HCEC 1CT (cell line): Measurements from ENCODE around the gene KRTAP4-7.
A peak's percentile ranks its signal among the peaks of the same experiment; 100 is the strongest.
"Not testable (repeated sequence)": the region's sequence is repeated elsewhere in the genome, so short reads cannot be mapped to it uniquely, and the experiment has no call there.

Source experiments
- DNase-seq: peaks from one replicate; pipeline ENCODE4 v3.0.0-alpha.2; 2017

The KRTAP4-7 gene

GRCh38 chr17:41084100-41084856, at the start of gene KRTAP4-7:
KRTAP4-7 (plus strand) TSS chr17:41084150; CDS start chr17:41084207, 57 bp downstream.
- not testable (repeated sequence) for DNase-seq

- DNase-seq: not testable (repeated sequence)
These were observed 49.5 kb upstream of the KRTAP4-7 start, which contains the start of gene KRTAP1-3 for GRCh38 chr17:41034346-41034935. KRTAP1-3 (minus strand) TSS chr17:41034874; CDS start chr17:41034821, 53 bp downstream.

- DNase-seq: no peak
These were observed 46.0 kb upstream of the KRTAP4-7 start for GRCh38 chr17:41037853-41038350.

GRCh38 chr17:41040783-41041571, 43.0 kb upstream of the KRTAP4-7 start, which contains the start of gene KRTAP1-1:
KRTAP1-1 (minus strand) TSS chr17:41041450; CDS start chr17:41041397, 53 bp downstream.
- DNase-seq: not testable (repeated sequence)

GRCh38 chr17:41042953-41043352, 41.0 kb upstream of the KRTAP4-7 start:
- DNase-seq: no peak

- not testable (repeated sequence) for DNase-seq
These were observed 37.0 kb upstream of the KRTAP4-7 start, which contains the start of gene KRTAP2-1 for GRCh38 chr17:41046735-41047465. KRTAP2-1 (minus strand) TSS chr17:41047316; CDS start chr17:41047267, 49 bp downstream.

- DNase-seq: peak; percentile 71
These were observed 35.5 kb upstream of the KRTAP4-7 start for GRCh38 chr17:41048441-41048840.

GRCh38 chr17:41049110-41049509, 34.8 kb upstream of the KRTAP4-7 start:
- peak; percentile 91 for DNase-seq

- no peak for DNase-seq
These were observed 31.4 kb upstream of the KRTAP4-7 start for GRCh38 chr17:41052566-41052965.

GRCh38 chr17:41054025-41054424, 29.9 kb upstream of the KRTAP4-7 start:
- DNase-seq: no peak

GRCh38 chr17:41054556-41054955, 29.4 kb upstream of the KRTAP4-7 start:
- DNase-seq: not testable (repeated sequence)

GRCh38 chr17:41055130-41055529, 28.8 kb upstream of the KRTAP4-7 start, which contains the start of gene KRTAP2-2:
KRTAP2-2 (minus strand) TSS chr17:41055230; CDS start chr17:41055211, 19 bp downstream.
- not testable (repeated sequence) for DNase-seq

GRCh38 chr17:41057547-41057946, 26.4 kb upstream of the KRTAP4-7 start:
- DNase-seq: no peak

GRCh38 chr17:41058741-41059140, 25.2 kb upstream of the KRTAP4-7 start:
- DNase-seq: peak; percentile 77

- DNase-seq: peak; percentile 94
These were observed 24.5 kb upstream of the KRTAP4-7 start for GRCh38 chr17:41059276-41060051.

GRCh38 chr17:41060052-41060604, 23.8 kb upstream of the KRTAP4-7 start, which contains the start of gene KRTAP2-3:
KRTAP2-3 (minus strand) TSS chr17:41060114; CDS start chr17:41060050, 64 bp downstream.
- DNase-seq: peak; percentile 98

- peak; percentile 95 for DNase-seq
These were observed 22.0 kb upstream of the KRTAP4-7 start for GRCh38 chr17:41061964-41062363.

- no peak for DNase-seq
These were observed 20.5 kb upstream of the KRTAP4-7 start for GRCh38 chr17:41063449-41063848.

- no peak for DNase-seq
These were observed 19.6 kb upstream of the KRTAP4-7 start for GRCh38 chr17:41064301-41064700.

GRCh38 chr17:41065016-41065689, 18.8 kb upstream of the KRTAP4-7 start:
- not testable (repeated sequence) for DNase-seq
